AG04450 (cell line): ENCODE results near the gene S100A14. TPM values are rescaled to one million over a fixed set of nuclear protein-coding genes. Genes with fewer than 3 reads are reported as not detected.
A peak's percentile ranks its signal among the peaks of the same experiment; 100 is the strongest.

ENCODE experiments used
- CTCF ChIA-PET: fragments of 300-600, 350-600 bp; formaldehyde crosslinking; extraction: SDS; loops from one replicate; lab custom pipeline; 2022; ENCODE audit warnings: antibody characterized with exemption, inconsistent platforms; lab: Charles Lee
- POLR2A ChIA-PET: fragments of 350-600 bp; formaldehyde crosslinking; extraction: SDS; loops from one replicate; lab custom pipeline; 2021; ENCODE audit warnings: antibody characterized with exemption, inconsistent platforms; lab: Yijun Ruan, JAX
- DNase-seq: peaks from one replicate; pipeline ENCODE4 v3.0.0-alpha.2; 2011; ENCODE audit warnings: low read depth, low spot score
- H3K27ac ChIP-seq: one replicate; pipeline ENCODE4 v1.5.1; 2012; ENCODE audit warnings: low read depth, low read length, control low read depth
- H3K27me3 ChIP-seq: one replicate; pipeline ENCODE4 v1.6.0; 2012; ENCODE audit warnings: low read length; ENCODE audit not compliant: control insufficient read depth, insufficient read depth
- H3K4me3 ChIP-seq: 2 replicates; pipeline ENCODE4 v1.5.1; 2011; ENCODE audit warnings: mild to moderate bottlenecking, low read depth, low read length, control low read depth
- H3K9me3 ChIP-seq: 2 replicates; pipeline ENCODE4 v1.5.1; 2012; ENCODE audit warnings: low read length; ENCODE audit not compliant: control insufficient read depth, insufficient read depth
- polyA plus RNA-seq: library from polyadenylated mRNA; depleted of rRNA; stranded (reverse); fragments of >200 nt; gene quantifications from 2 replicates; pipeline ENCODE4 v1.2.3, GENCODE V29; 2011
- TF ChIP-seq, protein P1 (sequence below): IDR thresholded peaks from 2 replicates; pipeline ENCODE4 v1.5.1; 2011; ENCODE audit warnings: low read depth, low read length, control low read depth, inconsistent platforms

Gene S100A14
- polyA plus RNA-seq, 1 experiment = not detected

DNA sequence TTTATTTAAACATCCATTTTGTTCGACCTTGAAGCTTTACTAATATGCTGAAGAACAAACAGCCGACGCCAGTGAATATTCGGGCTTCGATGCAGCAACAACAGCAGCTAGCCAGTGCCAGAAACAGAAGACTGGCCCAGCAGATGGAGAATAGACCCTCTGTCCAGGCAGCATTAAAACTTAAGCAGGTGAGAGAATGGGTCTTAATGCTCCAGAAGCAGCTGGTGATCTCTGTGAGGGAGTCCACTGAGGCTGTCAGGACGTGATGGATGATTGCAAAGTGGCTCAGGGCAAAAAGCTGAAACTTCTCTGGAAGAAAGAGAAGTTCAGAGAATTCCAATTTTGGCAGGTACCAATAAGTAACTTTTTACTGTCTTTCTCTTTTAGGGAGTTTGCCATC lies 22.1 kb upstream of the S100A14 start:
- Histone ChIP-seq H3K27ac (no peak overlapping the region), H3K4me3 (no peak overlapping the region), H3K9me3 (no peaks in the 10 kb centered on the region; the same call in 1 of the 2 replicates), H3K27me3 (no peaks in the 10 kb centered on the region)
- no peak for DNase-seq
- ChIA-PET POLR2A (interaction anchor here (1.4 to 1.7 kb wide), 2 partner anchors 11 to 15 kb away, joined by 3 to 4 read pairs; partner anchors contain the start of gene S100A13), CTCF (interaction anchor here (0.7 to 1.8 kb wide), 4 partner anchors 11 to 128 kb away, joined by 3 to 13 read pairs (median 7); partner anchors contain the start of gene S100A13)
- TF ChIP-seq, protein P1, sequence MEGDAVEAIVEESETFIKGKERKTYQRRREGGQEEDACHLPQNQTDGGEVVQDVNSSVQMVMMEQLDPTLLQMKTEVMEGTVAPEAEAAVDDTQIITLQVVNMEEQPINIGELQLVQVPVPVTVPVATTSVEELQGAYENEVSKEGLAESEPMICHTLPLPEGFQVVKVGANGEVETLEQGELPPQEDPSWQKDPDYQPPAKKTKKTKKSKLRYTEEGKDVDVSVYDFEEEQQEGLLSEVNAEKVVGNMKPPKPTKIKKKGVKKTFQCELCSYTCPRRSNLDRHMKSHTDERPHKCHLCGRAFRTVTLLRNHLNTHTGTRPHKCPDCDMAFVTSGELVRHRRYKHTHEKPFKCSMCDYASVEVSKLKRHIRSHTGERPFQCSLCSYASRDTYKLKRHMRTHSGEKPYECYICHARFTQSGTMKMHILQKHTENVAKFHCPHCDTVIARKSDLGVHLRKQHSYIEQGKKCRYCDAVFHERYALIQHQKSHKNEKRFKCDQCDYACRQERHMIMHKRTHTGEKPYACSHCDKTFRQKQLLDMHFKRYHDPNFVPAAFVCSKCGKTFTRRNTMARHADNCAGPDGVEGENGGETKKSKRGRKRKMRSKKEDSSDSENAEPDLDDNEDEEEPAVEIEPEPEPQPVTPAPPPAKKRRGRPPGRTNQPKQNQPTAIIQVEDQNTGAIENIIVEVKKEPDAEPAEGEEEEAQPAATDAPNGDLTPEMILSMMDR = no peak

DNA sequence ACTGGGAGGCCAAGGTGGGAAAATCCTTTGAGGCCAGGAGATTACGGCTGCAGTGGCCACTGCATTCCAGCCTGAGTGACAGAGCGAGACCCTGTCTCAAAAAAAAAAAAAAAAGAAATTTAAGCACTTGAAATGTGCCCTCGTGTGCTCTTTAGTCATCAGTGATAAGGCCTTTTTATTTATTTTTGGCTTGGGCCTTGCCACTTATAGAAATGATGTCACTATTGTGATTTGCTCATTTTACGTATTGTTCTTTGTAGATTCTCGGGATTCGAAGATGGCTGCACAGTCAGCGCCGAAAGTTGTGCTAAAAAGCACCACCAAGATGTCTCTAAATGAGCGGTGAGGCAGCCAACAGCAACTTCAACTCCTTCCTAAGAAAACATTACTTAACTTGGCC lies 20.2 kb upstream of the S100A14 start:
- H3K27ac ChIP-seq = no peak overlapping the region
- no peak for DNase-seq
- H3K27me3 ChIP-seq = no peaks in the 10 kb centered on the region
- H3K9me3 ChIP-seq = no peaks in the 10 kb centered on the region; the same call in 1 of the 2 replicates
- CTCF ChIA-PET = no interaction called here
- POLR2A ChIA-PET = no interaction called here
- no peak overlapping the region for H3K4me3 ChIP-seq
- TF ChIP-seq, protein P1 = no peak

DNA sequence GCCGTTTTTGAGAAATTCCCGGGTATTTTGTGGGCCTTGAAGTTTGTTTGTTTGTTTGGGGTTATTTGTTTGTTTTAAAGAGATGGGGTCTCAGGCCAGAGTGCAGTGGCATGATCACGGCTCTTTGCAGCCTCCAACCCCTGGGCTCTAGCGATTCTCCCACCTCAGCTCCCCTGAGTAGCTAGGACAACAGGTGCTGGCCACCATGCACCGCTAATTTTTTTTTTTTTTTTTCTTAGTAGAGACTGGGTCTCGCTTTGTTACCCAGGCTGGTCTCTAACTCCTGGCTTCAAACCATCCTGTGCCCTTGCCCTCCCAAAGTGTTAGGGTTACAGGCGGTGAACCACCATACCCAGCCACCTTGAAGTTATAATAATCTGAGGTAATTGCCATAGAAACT lies 19.7 kb upstream of the S100A14 start:
- Histone ChIP-seq H3K27ac (no peak overlapping the region), H3K9me3 (no peaks in the 10 kb centered on the region; the same call in 1 of the 2 replicates), H3K27me3 (no peaks in the 10 kb centered on the region), H3K4me3 (0 out of 2 replicates have a peak overlapping the region, but pooled peaks have one; percentile 7)
- no peak for DNase-seq
- ChIA-PET POLR2A (interaction anchor here (1.3 kb wide), 1 partner anchor 9 kb away, joined by 4 read pairs; the partner anchor contains the start of gene S100A13), CTCF (interaction anchor here (1.1 to 2.9 kb wide), 3 partner anchors 103 to 284 kb away, joined by 4 to 15 read pairs (median 13); no protein-coding TSS in a partner anchor)
- TF ChIP-seq, protein P1 = no peak

DNA sequence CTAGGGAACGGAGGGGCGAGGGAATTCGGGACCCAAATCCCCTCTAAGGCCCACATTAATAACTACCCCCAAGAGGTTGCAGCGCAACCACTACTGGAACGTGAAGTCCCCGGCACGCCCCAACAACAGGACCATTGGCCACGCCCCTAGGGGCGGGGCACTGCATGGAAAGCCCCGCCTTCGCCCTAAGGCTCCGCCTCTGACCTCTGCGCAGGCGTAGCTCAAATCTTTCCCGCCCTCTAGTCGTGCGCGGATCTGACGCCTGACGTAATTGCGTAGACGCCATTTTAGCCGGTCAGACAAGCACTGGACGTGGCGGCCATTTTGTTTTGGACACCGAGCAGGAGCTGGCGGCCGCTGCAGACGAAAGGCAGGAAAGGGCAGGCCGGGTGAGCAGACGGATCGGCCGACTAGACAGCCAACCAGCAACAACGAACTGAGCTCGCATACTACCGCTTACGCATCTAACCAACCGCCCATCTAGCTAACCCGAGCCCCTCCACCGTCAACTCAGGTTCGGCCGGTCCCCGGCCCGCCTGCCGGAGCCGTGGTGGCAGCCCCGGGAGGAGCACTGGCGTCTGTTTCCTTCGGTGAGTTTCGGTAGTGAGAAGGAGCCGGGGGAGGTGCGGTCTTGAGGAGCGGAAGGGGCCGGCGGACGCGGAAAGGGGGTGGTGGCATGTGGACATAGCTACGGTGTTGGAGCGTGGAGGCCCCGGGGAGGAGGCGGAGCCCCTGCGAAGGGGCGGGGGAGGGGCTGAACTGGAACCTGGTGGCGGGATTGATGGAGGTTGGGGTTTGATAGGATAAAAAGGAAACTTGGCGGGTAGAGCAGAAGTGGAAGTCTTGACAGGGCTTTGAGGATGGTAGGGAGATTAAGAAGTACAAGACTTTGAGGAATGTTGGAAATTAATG lies 17.9 kb upstream of the S100A14 start, which contains the start of gene CHTOP:
Gene CHTOP, plus strand, starts transcription at position 313 of the 912 bp plus-strand sequence. CDS start 2,523 bp downstream, outside the sequence.
- Histone ChIP-seq H3K4me3 (peak within 1 kb of the TSS; percentile 95), H3K27me3 (no peaks in the 10 kb centered on the region), H3K9me3 (no peaks in the 10 kb centered on the region; the same call in 1 of the 2 replicates), H3K27ac (peak within 1 kb of the TSS; percentile 100)
- DNase-seq = peak; percentile 97
- ChIA-PET CTCF (interaction anchor here (0.6 to 2.9 kb wide), 7 partner anchors 44 to 357 kb away, joined by 3 to 16 read pairs (median 5); partner anchors contain the start of gene S100A6), POLR2A (interaction anchor here (0.6 to 2.0 kb wide), 33 partner anchors 9 to 1701 kb away, joined by 3 to 18 read pairs (median 5); partner anchors contain the start of genes CREB3L4, ILF2, INTS3 and JTB)
- TF ChIP-seq, protein P1 = no peak
